Stimulated activated CD8-positive, alpha-beta memory T cell treated with anti-CD3 and anti-CD28 coated beads, Interleukin-7, amount 100 ng/mL, for 24 hours (primary cell): Measurements from ENCODE around the gene CDS1.
"Not testable (repeated sequence)": the region's sequence is repeated elsewhere in the genome, so short reads cannot be mapped to it uniquely, and the experiment has no call there.

ENCODE experiments used
- DNase-seq: peaks from one replicate; pipeline ENCODE4 v3.0.0-alpha.2; 2020; ENCODE audit warnings: low read depth

CDS1 gene

DNA sequence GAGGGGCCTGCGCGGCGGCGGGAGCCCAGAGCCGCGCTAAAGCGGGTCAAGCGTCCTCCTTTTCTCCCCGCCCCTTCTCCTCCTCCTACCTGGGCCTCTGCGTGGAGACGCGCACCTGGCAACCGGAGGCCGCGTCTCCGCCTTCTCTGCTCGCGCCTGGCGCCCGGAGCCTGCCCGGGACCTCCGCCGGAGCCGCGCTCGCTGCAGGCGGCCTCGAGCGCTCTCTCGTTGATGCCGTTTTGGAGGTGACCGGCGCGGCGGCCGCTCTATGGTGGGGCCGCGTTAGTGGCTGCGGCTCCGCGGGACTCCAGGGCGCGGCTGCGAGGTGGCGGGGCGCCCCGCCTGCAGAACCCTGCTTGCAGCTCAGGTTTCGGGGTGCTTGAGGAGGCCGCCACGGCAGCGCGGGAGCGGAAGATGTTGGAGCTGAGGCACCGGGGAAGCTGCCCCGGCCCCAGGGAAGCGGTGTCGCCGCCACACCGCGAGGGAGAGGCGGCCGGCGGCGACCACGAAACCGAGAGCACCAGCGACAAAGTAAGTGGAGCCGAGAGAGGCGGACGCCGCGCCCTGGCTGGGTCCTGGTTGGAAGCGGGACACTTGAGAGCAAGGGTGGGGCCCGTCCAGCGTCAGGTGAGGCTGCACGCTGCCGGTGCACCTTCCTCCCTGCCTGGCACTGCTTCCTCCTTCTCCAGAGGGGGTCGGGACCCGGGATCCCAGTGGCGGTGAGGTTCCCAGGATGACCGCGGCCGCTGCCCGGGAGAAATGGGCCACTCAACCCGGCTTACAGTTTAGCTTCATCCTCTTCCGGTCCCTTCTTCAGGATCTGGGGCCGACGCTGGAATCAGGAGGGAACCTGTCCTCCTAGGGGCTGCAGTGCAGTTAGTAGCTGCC, at the start of gene CDS1:
TSS of gene CDS1 (plus strand) at position 140 of the 888 bp plus-strand sequence. CDS start at position 415, 275 bp downstream.
- no peak for DNase-seq

DNA sequence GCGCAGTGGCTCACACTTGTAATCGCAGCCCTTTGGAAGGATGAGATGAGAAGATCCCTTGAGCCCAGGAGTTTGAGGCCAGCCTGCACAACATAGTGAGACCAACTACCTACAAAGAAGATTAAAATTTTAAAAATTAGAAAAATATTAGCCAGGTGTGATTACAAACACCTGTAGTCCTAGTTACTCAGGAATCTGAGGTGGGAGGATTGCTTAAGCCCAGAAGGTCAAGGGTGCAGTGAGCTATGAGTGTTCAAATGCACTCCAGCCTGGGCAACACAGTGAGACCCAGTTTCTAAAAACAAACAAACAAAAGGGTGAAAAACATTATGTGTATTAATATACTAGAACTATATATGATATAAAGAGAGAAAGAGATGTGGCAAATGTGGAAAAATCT, 47.0 kb upstream of the CDS1 start:
- no peak for DNase-seq

DNA sequence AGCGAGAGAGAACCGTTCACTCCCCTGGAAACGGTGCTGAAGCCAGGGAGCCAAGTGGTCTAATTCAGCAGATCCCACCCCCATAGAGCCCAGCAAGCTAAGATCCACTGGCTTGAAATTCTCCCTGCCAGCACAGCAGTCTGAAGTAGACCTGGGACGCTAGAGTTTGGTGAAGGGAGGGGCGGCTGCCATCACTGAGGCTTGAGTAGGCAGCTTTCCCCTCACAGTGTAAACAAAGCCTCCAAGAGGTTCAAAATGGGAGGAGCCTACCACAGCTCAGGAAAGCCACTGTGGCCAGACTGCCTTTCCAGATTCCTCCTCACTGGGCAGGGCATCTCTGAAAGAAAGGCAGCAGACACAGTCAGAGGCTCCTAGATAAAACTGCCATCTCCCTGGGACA, 37.8 kb upstream of the CDS1 start:
- no peak for DNase-seq

DNA sequence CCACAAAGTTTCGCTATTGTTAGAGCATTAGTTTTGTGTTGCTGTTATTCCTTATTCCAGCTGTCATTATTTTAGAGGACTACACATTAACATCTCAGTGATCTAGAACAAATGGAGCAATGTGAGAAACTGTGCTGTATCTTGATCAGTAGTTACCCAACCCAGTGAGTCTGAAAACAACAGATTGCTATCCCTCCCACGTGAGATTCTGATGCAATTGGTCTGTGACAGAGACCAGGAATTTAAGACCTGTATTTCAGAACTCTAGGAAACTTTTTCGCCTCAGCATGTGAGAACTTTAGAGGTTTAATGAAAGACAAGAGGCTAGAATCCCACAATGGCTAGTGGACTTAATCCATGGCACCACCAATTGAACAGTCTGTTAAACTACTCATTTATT, 35.7 kb upstream of the CDS1 start:
- no peak for DNase-seq

DNA sequence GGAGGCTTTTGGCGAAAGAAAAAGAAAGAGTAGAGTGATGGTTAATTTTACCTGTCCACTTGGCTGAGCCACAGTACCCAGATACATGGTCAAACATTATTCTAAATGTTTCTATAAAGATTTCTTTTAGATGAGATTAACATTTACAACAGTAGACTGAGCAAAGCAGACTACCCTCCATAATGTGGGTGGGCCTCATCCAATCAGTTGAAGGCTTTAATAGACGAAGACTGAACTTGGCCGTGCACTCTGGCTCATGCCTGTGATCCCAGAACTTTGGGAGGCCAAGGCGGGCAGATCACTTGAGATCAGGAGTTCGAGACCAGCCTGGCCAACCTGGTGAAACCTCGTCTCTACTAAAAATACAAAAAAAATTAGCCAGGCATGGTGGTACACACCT, 33.7 kb upstream of the CDS1 start:
- not testable (repeated sequence) for DNase-seq

DNA sequence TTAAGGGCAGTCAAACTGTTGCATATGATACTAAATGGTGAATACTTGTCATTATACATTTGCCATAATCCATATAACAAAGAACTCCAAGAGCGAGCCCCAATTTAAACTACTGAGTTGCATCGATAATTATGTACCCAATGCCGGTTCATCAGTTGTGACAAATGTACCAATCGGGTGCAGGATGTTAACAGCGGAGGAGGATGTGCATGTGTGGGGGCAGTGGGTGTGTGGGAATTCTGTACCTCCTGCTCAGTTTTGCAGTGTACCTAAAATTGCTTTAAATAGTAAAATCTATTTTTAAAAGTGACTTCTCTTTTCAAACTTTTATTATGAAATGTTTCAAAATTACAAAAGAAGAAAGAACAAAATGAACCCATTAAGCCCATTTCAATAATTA, 20.8 kb upstream of the CDS1 start:
- no peak for DNase-seq

DNA sequence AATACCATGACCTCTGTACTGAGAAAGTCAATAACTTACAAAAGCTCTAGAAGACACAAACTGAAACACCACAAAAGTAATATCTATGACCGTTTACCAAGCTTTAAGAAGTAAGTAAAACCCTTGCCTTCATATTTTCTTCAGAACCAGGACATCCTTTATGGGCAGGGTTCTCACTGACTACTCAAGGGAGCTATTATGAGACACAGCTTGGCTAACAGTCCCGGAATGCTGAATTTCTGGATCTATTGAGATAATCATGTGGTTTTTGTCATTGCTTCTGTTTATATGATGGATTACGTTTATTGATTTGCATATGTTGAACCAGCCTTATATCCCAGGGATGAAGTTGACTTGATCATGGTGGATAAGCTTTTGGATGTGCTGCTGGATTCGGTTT, 19.9 kb upstream of the CDS1 start:
- no peak for DNase-seq

DNA sequence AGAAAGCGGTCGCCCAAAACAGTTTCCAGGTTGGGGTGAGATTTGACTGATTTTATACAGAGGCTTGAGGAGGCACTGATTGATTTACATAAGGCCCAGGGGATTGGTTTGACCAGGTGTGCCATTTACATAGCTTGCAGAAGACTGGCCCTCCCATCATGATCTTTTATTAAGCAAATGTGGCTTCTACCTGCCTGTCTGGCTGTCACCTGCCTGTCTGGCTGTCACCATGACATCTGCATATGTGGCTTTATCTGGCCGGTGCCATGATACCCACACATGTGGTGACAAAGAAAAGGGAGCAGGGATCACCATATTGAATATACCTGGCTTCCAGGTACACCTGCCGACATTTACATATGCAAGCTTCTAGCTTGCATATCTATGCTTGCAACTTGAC, 17.0 kb upstream of the CDS1 start:
- no peak for DNase-seq

DNA sequence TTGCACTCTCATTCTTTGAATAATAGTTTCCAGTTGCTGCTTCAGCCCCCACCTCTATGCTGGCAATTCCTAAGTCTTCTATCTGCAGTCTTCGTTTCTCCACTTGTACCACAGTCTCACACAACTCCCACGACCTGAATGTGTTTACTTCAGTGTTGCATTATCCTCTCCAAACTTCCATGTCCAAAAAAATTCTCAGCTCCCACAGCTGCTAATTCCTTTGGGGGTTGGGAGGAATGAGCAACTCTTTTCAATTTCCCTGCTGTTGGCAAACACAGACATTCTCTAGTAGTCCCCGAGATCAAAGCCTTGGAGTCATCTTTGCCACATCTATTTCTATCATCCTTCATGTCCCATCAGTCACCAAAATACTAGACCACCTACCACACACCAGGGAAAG, 14.4 kb upstream of the CDS1 start:
- DNase-seq = no peak

DNA sequence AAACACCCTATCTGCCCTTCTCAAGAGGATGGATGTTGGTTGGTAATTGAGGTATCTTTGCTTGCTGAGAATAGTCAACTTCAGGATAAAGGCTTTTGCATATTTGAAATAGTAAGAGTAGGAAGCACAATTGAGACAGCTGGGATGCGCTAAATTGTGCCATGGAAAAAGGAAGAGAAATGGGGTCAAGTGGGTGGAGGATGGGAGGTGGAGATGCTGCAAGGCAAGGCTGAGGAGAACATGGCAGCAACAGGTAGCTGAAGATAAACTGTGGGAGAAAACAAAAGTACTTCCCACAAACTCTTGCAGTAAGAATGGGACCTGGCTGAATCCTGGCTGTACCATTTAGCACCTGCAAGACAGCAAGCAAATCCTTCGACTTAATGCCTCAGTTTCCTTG, 13.9 kb upstream of the CDS1 start:
- DNase-seq = no peak

DNA sequence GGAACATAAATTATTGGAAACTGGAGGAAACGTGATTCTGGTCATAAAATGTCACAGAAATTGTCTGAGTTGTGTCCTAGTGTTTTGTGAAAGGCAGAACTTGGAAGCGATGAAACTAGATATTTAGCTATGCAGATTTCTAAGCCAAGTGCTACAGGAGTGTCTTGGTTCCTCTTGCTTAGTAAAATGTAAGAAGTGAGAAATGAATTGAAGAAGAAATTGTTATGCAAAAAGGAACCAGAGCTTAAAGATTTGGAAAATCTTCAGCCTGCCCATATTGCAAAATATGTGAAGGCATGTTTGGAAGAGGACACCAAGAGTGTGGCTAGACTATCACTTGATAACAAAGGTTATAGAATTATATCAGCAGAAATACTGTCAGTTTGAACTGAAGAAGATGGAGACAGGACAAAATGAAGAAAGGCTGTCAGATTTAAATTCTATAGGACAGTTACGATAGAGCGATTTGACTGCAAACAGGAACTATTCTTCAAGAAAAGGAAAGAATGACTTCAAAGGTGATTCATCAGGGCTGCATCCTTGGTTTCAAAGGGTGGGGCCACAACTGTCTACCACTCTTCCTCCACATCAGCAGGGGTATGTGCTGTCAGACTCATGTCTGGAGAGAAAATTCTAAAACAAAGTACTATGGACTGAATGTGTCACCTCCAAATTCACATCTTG, 9.4 kb upstream of the CDS1 start:
- DNase-seq = no peak

DNA sequence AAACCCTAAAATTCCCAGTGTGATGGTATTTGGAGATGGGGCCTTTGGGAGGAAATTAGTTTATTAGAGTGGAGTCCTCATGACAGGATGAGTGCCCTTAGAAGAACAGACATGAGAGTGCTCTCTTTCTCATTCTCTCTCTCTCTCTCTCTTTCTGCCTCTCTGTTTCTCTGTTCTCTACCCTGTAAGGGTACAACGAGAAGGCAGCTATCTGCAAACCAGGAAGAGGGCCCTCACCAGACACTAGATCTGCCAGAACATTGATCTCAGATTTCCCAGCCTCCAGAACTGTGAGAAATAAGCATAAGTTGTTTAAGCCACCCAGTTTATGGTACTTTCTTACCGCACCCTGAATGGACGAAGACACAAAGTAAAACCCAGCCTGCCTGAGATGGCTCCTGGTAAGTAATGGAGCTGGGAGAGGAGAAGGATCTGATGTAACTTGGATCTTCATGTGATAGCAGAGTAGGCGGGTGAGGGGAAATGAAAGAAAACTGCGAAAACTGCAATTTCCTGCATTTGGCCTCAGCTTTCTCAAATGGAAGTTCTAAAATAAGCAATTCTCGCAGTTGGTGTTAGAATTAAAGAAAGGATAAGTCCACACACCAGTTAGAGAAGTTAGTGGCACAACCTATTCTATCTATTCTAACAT, 8.7 kb upstream of the CDS1 start:
- DNase-seq = no peak

DNA sequence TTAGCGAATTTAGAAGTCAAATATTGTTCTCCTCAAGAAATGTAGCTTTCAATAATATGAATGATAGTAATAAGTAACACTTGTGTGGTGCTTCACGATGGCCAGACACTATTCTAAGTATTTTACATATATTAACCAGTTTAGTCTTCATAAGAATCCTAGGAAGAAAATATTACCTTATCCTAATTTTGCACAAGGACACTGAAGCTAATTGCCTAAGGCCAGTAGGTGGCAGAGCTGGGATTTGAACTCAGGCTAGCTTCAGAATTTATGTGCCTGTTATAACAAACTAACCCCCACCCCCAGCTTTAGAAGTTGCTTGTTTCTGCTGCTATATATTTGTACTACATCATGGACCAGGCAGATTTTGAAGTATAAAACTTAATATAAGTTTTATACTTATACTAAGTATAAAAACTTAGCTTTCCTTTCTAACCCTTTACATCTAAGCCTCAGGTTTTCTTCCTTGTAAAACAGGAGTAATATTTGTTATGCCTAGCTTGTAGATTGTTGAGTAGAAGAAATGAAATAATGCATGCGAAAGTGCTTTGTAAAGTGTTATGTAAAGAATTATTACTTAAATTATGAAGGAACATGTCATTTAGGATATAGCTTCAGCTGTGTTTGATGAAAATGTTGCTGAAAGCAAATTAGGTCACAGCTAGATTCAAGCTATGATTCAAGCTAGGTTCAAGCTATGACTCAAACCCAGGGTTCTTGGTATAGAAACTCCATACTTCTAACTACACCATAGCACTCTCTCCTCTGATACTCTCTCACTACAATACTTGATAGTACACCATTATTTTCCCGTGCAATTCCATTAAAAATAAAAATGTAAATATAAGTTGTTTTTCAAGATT, 4.2 kb upstream of the CDS1 start:
- DNase-seq = no peak

DNA sequence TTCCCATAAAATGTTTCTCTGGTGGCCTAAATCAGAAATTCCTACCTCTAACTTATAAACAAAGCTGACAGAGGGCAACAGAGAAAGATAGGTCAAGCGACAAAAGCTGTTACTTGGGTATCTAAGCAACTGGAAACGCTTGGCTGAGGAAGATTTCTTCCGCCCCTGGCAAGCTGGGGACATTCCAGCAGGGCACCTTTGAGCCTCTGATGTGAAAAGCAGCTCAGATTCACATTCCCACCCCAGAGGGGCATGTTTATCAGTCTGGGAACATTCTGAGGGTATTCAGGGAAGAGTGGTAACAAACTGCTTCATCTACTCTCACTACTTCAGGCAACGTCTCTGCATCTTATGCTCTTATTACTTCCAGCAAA, 3.5 kb upstream of the CDS1 start:
- DNase-seq = no peak

DNA sequence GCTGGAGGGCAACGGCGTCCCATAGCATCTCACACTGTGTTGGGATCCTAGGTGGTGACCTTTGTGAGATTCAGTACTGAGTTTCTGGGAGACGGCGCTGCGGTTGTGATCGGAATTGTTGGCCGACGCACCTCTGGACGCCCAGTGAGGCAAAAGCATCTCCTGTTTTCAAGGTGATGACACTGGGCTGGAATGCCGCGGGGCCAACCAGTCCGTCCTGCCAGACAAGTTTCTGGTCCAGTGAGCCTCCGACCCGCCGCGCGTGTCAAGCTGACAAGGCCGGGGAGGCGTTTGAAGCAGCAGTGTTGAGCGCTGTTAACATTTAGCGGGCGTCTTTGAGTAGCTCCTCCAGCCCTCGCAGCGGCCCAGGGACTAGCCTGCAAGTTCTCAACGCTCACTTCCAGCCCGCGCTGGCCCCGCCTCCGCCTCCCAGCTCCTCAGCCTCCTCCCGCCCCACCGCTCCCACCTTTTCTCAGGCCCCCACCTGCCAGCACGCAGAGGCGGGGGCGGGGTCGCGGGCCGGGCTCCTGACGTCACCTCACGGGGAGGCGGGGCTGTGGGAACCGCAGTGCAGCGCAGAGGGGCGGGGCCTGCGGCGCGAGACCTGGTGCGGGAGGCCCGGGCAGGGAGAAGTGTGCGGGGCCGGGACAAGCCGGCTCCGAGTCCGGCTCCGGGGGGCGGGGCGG, 482 bp upstream of the CDS1 start:
- DNase-seq = peak; percentile 60

DNA sequence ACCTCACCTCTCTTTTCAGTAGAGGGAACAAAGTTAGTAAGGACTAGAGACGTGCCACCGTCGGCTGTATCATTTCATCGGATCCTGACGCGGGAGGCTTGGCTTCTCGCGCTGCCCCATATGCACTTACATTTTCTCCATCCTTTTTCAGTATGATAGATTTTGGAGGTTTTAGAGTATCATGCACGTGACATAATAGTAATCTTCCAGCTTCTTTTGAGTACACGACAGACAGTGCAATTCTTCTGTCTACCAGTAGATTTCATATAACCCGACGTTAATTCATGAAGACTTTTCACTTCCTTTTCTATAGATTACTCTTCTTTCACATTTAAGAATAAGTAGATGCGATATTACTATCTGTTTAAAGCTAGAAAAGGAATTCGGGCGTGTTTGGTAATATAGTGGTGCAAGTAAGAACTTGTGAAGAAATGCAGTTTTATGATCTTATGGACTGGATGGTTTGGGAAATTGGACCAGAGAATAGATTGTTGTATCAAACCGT, 1.0 kb downstream of the CDS1 start:
- DNase-seq = no peak

DNA sequence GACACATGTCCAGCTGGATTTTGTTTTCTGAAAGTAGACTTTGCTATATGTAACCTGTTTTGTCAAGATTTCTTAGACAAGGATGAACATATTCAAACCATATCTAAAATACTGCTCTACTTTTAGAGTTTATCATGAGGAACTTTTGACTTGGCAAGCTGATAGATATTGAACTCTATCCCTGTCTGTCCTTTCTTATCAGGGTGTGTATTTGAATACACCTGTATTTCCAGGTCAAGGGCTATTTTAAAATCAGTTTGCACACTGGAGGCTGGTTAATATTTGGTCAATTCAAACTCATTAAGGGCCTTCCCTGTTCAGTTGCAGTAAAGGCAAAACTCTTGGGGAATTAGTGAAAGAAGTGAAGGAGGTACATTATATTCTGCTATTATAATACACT, 2.3 kb downstream of the CDS1 start:
- DNase-seq = no peak

DNA sequence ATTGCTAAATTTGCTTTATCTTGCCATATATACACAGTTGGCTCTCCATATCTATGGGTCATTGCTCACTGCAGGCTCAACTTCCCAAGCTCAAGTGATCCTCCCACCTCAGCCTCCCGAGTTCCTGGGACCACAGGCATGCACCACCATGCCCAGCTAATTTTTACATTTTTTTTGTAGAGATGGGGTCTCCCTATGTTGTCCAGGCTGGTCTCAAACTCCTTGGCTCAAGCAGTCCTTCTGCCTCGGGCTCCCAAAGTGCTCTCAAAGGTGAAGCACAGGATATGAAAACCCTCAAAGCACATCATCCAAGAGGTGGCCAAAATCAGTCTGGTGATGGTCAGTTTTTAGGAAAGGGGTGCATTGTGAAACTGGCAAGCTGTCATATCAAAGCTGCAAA, 11.8 kb downstream of the CDS1 start:
- no peak for DNase-seq

DNA sequence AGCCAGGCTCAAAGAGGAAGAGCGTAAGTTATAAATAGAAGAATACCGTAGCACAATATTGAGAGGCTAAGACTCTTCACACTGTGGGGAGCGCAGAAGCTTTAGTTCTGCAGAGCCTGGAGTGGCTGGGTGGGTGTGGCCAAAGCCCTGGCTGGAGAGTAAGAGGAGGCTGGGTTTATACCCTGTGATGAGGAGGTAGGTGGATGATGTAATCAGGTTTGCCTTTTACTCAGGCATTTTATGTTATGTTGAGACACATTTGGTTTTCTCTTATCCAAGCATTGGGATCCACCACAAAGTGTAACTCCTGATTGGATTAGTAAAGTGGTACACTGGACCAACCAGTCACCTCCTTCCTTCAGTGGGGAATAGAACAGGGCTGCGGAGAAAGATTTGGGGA, 13.9 kb downstream of the CDS1 start:
- no peak for DNase-seq

DNA sequence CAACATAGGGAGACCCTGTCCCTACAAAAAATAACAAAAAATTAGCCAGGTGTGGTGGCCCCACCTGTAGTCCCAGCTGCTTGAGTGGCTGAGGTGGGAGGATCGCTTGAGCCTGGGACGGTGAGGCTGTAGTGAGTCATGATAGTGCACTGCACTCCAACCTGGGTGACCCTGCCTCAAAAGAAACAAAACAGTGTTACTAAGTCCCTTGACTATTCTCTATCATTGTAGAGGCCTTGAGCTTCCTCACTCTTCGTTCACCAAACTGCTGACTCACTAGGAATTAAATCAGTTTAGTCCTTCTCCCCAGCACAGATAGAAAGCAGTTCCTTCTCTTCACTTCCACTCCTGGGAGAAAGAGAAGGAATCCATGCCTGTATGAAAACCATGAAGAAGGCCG, 14.5 kb downstream of the CDS1 start:
- DNase-seq = no peak

DNA sequence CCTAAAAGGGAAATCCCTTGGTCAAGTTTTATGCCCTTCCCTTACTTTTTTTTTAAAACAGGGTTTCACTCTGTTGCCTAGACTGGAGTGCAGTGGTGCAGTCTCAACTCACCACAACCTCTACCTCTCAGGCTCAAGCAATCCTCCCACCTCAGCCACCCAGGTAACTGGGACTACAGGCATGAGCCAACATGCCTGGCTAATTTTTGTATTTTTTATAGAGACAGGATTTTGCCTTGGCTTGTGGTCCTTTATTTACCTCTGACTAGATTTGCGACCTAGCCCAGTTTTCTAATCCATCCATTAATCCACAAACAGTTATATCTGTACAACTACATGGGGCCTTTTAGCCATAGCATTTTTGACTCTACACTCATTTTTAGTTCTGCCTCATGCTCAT, 23.7 kb downstream of the CDS1 start:
- DNase-seq = no peak
